ENCODE results near the gene ERICH2. TPM values are rescaled to one million over a fixed set of nuclear protein-coding genes. Genes with fewer than 3 reads are reported as not detected.

The ERICH2 gene
- polyA plus RNA-seq, 1 of the 3 experiments (the other 2 are of a cell fraction), result not detected

DNA sequence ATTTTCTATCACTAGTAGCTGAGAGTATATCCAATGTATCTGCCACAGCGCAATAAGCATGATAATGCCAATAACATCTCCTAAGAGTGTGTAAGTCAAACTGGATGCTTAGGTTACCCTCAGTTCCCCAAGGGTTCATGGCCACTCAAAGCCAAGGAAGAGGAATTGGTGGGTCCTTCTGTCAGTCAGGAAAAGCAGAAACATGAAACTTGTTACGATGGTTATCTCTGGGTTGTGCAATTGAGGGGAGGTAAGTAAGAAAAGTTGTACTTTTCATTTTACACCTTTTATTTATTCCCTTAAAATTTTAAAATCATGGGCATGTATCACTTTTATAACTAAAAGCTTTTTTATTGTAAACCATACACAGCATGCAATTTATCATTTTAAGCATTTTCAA, 36.4 kb downstream of the ERICH2 start:
- H3K9ac ChIP-seq, result no peak overlapping the region
- no peak overlapping the region for H3K27ac ChIP-seq (ENCODE audit: low read depth in 2 of 2, low read length in 1 of 2)
- H3K9me2 ChIP-seq, result no peaks in the 10 kb centered on the region
- WGBS (ENCODE audit: low lambda C conversion rate), result 64% methylated on average over 2 of the region's 2 CpGs
- no peaks in the 10 kb centered on the region for H3K36me3 ChIP-seq (replicated peaks in 1 of 2; ENCODE audit: control insufficient read depth in 1 of 2, insufficient read depth in 2 of 2, low read length in 1 of 2)
- no peaks in the 10 kb centered on the region for H3K4me1 ChIP-seq (ENCODE audit: control insufficient read depth in 1 of 2, insufficient read depth in 2 of 2, low read depth in 1 of 2, low read length in 1 of 2)
- H3K9me3 ChIP-seq, result no peaks in the 10 kb centered on the region
- no peak overlapping the region for H3K4me2 ChIP-seq
- TF ChIP-seq USF1 (IDR thresholded peaks at IDR 0.05; ENCODE audit: borderline replicate concordance, low read depth), result no peak
- no peak for TF ChIP-seq MXI1 (IDR thresholded peaks at IDR 0.05; ENCODE audit: low read depth, low read length)
- TF ChIP-seq EZH2phosphoT487 (IDR thresholded peaks at IDR 0.05; ENCODE audit: borderline replicate concordance, low read depth), result no peak
- TF ChIP-seq RFX5 (IDR thresholded peaks at IDR 0.05; ENCODE audit: low read length), result no peak
- TF ChIP-seq FOXJ3 (CRISPR knock-in tag; IDR thresholded peaks at IDR 0.05), result no peak
- TF ChIP-seq RCOR1 (IDR thresholded peaks at IDR 0.05; ENCODE audit: low read length), result no peak
- no peak for TF ChIP-seq TAF1 (IDR thresholded peaks at IDR 0.05; ENCODE audit: borderline replicate concordance, low read depth, low read length)
- TF ChIP-seq, protein P1, sequence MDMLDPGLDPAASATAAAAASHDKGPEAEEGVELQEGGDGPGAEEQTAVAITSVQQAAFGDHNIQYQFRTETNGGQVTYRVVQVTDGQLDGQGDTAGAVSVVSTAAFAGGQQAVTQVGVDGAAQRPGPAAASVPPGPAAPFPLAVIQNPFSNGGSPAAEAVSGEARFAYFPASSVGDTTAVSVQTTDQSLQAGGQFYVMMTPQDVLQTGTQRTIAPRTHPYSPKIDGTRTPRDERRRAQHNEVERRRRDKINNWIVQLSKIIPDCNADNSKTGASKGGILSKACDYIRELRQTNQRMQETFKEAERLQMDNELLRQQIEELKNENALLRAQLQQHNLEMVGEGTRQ (IDR thresholded peaks at IDR 0.05; ENCODE audit: borderline replicate concordance, low read depth, low read length), result no peak
- no peak for TF ChIP-seq MEF2A (IDR thresholded peaks at IDR 0.05; ENCODE audit: borderline replicate concordance, low read depth)
- TF ChIP-seq GABPA (IDR thresholded peaks at IDR 0.05; ENCODE audit: low read depth), result no peak
- no peak for TF ChIP-seq NFIC (IDR thresholded peaks at IDR 0.05; ENCODE audit: borderline replicate concordance)
- no peak for TF ChIP-seq YY1 (IDR thresholded peaks at IDR 0.05; ENCODE audit: low read depth)
- TF ChIP-seq, protein P2, sequence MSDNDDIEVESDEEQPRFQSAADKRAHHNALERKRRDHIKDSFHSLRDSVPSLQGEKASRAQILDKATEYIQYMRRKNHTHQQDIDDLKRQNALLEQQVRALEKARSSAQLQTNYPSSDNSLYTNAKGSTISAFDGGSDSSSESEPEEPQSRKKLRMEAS (IDR thresholded peaks at IDR 0.05; ENCODE audit: low read depth), result no peak
- no peaks in the 10 kb centered on the region for H4K20me1 ChIP-seq (ENCODE audit: insufficient read depth)
- H3K27me3 ChIP-seq (ENCODE audit: insufficient read depth), result peaks cover 19% of the 10 kb centered on the region; the same call in 1 of the 2 replicates
- H3K79me2 ChIP-seq (ENCODE audit: insufficient read depth), result no peaks in the 10 kb centered on the region
- H3K4me3 ChIP-seq (ENCODE audit: low read depth in 2 of 2, low read length in 1 of 2), result no peak overlapping the region
- POLR2A ChIA-PET, result no interaction called here
- H2AFZ ChIP-seq (ENCODE audit: low read depth), result no peak overlapping the region
- H3F3A ChIP-seq (replicated peaks; ENCODE audit: insufficient read depth), result no peaks in the 10 kb centered on the region
- CTCF ChIA-PET, result interaction anchor here (0.9 to 3.0 kb wide), 3 partner anchors 9 to 570 kb away, joined by 3 to 9 read pairs (median 8); no protein-coding TSS in a partner anchor
- no peak for DNase-seq

- Histone ChIP-seq H3K9me3 (no peaks in the 10 kb centered on the region), H3K27me3 (ENCODE audit: insufficient read depth) (peaks cover 69% of the 10 kb centered on the region), H3K4me3 (ENCODE audit: low read depth in 2 of 2, low read length in 1 of 2) (no peak overlapping the region), H3K4me1 (ENCODE audit: control insufficient read depth in 1 of 2, insufficient read depth in 2 of 2, low read depth in 1 of 2, low read length in 1 of 2) (peaks cover 5 to 19% of the 10 kb centered on the region in 2 experiments; a peak in 2 of 4 replicates), H3K9ac (no peak overlapping the region), H2AFZ (ENCODE audit: low read depth) (no peak overlapping the region), H3K27ac (ENCODE audit: low read depth in 2 of 2, low read length in 1 of 2) (no peak overlapping the region), H3K36me3 (replicated peaks in 1 of 2; ENCODE audit: control insufficient read depth in 1 of 2, insufficient read depth in 2 of 2, low read length in 1 of 2) (no peaks in the 10 kb centered on the region), H3K4me2 (no peak overlapping the region), H3K79me2 (ENCODE audit: insufficient read depth) (no peaks in the 10 kb centered on the region), H4K20me1 (ENCODE audit: insufficient read depth) (no peaks in the 10 kb centered on the region), H3K9me2 (no peaks in the 10 kb centered on the region), H3F3A (replicated peaks; ENCODE audit: insufficient read depth) (no peaks in the 10 kb centered on the region)
- POLR2A ChIA-PET, result no interaction called here
- peak; percentile 62 for DNase-seq
- WGBS (ENCODE audit: low lambda C conversion rate), result 4% methylated on average over 14 of the region's 14 CpGs
- peak; percentile 80 for TF ChIP-seq SMC3 (IDR thresholded peaks at IDR 0.05; ENCODE audit: low read depth, low read length)
- TF ChIP-seq MXI1 (IDR thresholded peaks at IDR 0.05; ENCODE audit: low read depth, low read length), result no peak
- no peak for TF ChIP-seq JUND (IDR thresholded peaks at IDR 0.05)
- no peak for TF ChIP-seq ELF1 (IDR thresholded peaks at IDR 0.05)
- TF ChIP-seq EZH2phosphoT487 (IDR thresholded peaks at IDR 0.05; ENCODE audit: borderline replicate concordance, low read depth), result no peak
- TF ChIP-seq RAD21 (IDR thresholded peaks at IDR 0.05; ENCODE audit: low read length), result peak; percentile 87
- TF ChIP-seq, protein P2 (IDR thresholded peaks at IDR 0.05; ENCODE audit: low read depth), result no peak
- peak; percentile 78 for TF ChIP-seq CTCF (IDR thresholded peaks at IDR 0.05)
- no peak for TF ChIP-seq MEF2A (IDR thresholded peaks at IDR 0.05; ENCODE audit: borderline replicate concordance, low read depth)
- CTCF ChIA-PET, result interaction anchor here (0.6 to 10.8 kb wide), 49 partner anchors 9 to 884 kb away, joined by 3 to 148 read pairs (median 4); partner anchors contain the start of gene SP5
These were observed 42.8 kb downstream of the ERICH2 start for GRCh38 chr2:170812710-170813600.

Measured in SK-N-SH (cell line).